GM12878 (cell line): ENCODE data around the gene LGI2. TPM values are rescaled to one million over a fixed set of nuclear protein-coding genes. Genes with fewer than 3 reads are reported as not detected.

ENCODE experiments used
- CEBPB ChIP-seq, 2 experiments: fragments of 150-350 bp in 1 of 2; IDR thresholded peaks; 2 replicates each; pipeline ENCODE4 v1.6.1; 2012 to 2014; ENCODE audit warnings: low read depth in 2 of 2, low read length in 2 of 2, borderline replicate concordance in 1 of 2, inconsistent platforms in 1 of 2
- CREM ChIP-seq: IDR thresholded peaks from 2 replicates; pipeline ENCODE4 v1.6.1; 2014; ENCODE audit warnings: antibody characterized with exemption, low read depth
- GATAD2B ChIP-seq: fragments of 450-650 bp; conservative IDR thresholded peaks from 2 replicates; pipeline ENCODE4 v1.6.1; 2017; ENCODE audit warnings: low read depth, mild to moderate bottlenecking, moderate library complexity
- HDAC2 ChIP-seq: fragments of 200-600 bp; sonication (generic); IDR thresholded peaks from 2 replicates; pipeline ENCODE4 v1.6.1; 2017
- IKZF2 ChIP-seq, 2 experiments: fragments of 450-650 bp; IDR thresholded peaks; 2 replicates each; pipeline ENCODE4 v1.6.1; 2017; ENCODE audit warnings: mild to moderate bottlenecking in 2 of 2, moderate library complexity in 2 of 2
- MEF2B ChIP-seq: fragments of 450-650 bp; IDR thresholded peaks from 2 replicates; pipeline ENCODE4 v1.6.1; 2018; ENCODE audit warnings: mild to moderate bottlenecking, moderate library complexity; ENCODE audit not compliant: partially characterized antibody, poor library complexity, severe bottlenecking
- NFXL1 ChIP-seq: fragments of 450-650 bp; IDR thresholded peaks from 2 replicates; pipeline ENCODE4 v1.6.1; 2017; ENCODE audit warnings: antibody characterized with exemption, mild to moderate bottlenecking, borderline replicate concordance
- RAD51 ChIP-seq: fragments of 450-650 bp; IDR thresholded peaks from 2 replicates; pipeline ENCODE4 v1.6.1; 2016; ENCODE audit warnings: moderate library complexity, mild to moderate bottlenecking, inconsistent platforms
- RCOR1 ChIP-seq: conservative IDR thresholded peaks from 2 replicates; pipeline ENCODE4 v1.6.1; 2012; ENCODE audit warnings: low read depth, low read length, improper control_type of control experiment
- SMAD1 ChIP-seq: fragments of 450-650 bp; IDR thresholded peaks from 2 replicates; pipeline ENCODE4 v1.6.1; 2018; ENCODE audit warnings: mild to moderate bottlenecking, low read depth; ENCODE audit not compliant: partially characterized antibody
- SMARCA5 ChIP-seq: fragments of 450-650 bp; IDR thresholded peaks from 2 replicates; pipeline ENCODE4 v1.6.1; 2017; ENCODE audit warnings: mild to moderate bottlenecking
- STAT1 ChIP-seq: fragments of 450-650 bp; conservative IDR thresholded peaks from 2 replicates; pipeline ENCODE4 v1.6.1; 2014; ENCODE audit warnings: antibody characterized with exemption, mild to moderate bottlenecking
- STAT3 ChIP-seq: IDR thresholded peaks from 2 replicates; pipeline ENCODE4 v1.6.1; 2011; ENCODE audit warnings: low read depth, low read length, improper control_type of control experiment
- USF2 ChIP-seq: IDR thresholded peaks from 2 replicates; pipeline ENCODE4 v1.6.1; 2011; ENCODE audit warnings: low read depth, low read length, improper control_type of control experiment, borderline replicate concordance
- ZNF207 ChIP-seq: fragments of 450-650 bp; IDR thresholded peaks from 2 replicates; pipeline ENCODE4 v1.6.1; 2014; ENCODE audit warnings: antibody characterized with exemption, mild to moderate bottlenecking, borderline replicate concordance
- ZNF384 ChIP-seq: IDR thresholded peaks from 2 replicates; pipeline ENCODE4 v1.6.1; 2012; ENCODE audit warnings: low read depth, mild to moderate bottlenecking, low read length, improper control_type of control experiment, borderline replicate concordance
- polyA plus RNA-seq, 11 experiments: library from polyadenylated mRNA; depleted of rRNA in 4 of 11; unstranded in 6 of 11; stranded (reverse) in 5 of 11; fragments of >200 nt; fragmentation: Nextera tagmentation in 4 of 11; fragmentation: Illumina TruSeq in 1 of 11; extraction: Ambion mirVana in 4 of 11; extraction: Trizol in 1 of 11; gene quantifications; 1 replicate in 1 of 11; 2 replicates in 10 of 11; pipeline versions ENCODE4 v1.2.1 to v1.2.3, GENCODE V29; 2011 to 2016; ENCODE audit warnings: inconsistent platforms in 2 of 11, missing spikeins in 2 of 11, low read depth in 1 of 11
- total RNA-seq, 4 experiments: library from RNA; depleted of rRNA in 3 of 4; stranded (reverse); fragments of >200 nt in 3 of 4; fragmentation: Illumina TruSeq in 1 of 4; extraction: Trizol in 1 of 4; gene quantifications; 2 replicates each; pipeline versions ENCODE4 v1.2.1 to v1.2.3, GENCODE V29; 2013 to 2021
- TF ChIP-seq, protein P1 (sequence below): IDR thresholded peaks from 2 replicates; pipeline ENCODE4 v1.6.1; 2012; ENCODE audit warnings: improper control_type of control experiment, low read depth, low read length; ENCODE audit not compliant: insufficient replicate concordance

Gene LGI2
- total and polyA plus RNA-seq, 10 of the 15 experiments (the other 5 are each of a cell fraction or from before 2014, with no cell fraction given), result not detected

- TF ChIP-seq, protein P1, sequence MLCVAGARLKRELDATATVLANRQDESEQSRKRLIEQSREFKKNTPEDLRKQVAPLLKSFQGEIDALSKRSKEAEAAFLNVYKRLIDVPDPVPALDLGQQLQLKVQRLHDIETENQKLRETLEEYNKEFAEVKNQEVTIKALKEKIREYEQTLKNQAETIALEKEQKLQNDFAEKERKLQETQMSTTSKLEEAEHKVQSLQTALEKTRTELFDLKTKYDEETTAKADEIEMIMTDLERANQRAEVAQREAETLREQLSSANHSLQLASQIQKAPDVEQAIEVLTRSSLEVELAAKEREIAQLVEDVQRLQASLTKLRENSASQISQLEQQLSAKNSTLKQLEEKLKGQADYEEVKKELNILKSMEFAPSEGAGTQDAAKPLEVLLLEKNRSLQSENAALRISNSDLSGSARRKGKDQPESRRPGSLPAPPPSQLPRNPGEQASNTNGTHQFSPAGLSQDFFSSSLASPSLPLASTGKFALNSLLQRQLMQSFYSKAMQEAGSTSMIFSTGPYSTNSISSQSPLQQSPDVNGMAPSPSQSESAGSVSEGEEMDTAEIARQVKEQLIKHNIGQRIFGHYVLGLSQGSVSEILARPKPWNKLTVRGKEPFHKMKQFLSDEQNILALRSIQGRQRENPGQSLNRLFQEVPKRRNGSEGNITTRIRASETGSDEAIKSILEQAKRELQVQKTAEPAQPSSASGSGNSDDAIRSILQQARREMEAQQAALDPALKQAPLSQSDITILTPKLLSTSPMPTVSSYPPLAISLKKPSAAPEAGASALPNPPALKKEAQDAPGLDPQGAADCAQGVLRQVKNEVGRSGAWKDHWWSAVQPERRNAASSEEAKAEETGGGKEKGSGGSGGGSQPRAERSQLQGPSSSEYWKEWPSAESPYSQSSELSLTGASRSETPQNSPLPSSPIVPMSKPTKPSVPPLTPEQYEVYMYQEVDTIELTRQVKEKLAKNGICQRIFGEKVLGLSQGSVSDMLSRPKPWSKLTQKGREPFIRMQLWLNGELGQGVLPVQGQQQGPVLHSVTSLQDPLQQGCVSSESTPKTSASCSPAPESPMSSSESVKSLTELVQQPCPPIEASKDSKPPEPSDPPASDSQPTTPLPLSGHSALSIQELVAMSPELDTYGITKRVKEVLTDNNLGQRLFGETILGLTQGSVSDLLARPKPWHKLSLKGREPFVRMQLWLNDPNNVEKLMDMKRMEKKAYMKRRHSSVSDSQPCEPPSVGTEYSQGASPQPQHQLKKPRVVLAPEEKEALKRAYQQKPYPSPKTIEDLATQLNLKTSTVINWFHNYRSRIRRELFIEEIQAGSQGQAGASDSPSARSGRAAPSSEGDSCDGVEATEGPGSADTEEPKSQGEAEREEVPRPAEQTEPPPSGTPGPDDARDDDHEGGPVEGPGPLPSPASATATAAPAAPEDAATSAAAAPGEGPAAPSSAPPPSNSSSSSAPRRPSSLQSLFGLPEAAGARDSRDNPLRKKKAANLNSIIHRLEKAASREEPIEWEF, result no peak
- TF ChIP-seq HDAC2, result no peak
- TF ChIP-seq NFXL1, result no peak
- no peak for TF ChIP-seq STAT1
- no peak for TF ChIP-seq USF2
- no peak for TF ChIP-seq SMARCA5
- TF ChIP-seq CEBPB (IDR thresholded peaks at IDR 0.05; ENCODE audit: borderline replicate concordance in 1 of 2, low read depth in 2 of 2, low read length in 2 of 2), result no peak
- TF ChIP-seq SMAD1, result no peak
- no peak for TF ChIP-seq RCOR1
- no peak for TF ChIP-seq GATAD2B
- no peak for TF ChIP-seq MEF2B
- TF ChIP-seq ZNF384, result no peak
- no peak for TF ChIP-seq STAT3
- TF ChIP-seq CREM, result no peak
- TF ChIP-seq IKZF2 (IDR thresholded peaks at IDR 0.05), result no peak
- TF ChIP-seq RAD51, result no peak
- no peak for TF ChIP-seq ZNF207
Observed at GRCh38 chr4:24993551-24994080, 37.1 kb downstream of the LGI2 start (continued).
